Measurements from ENCODE around the gene TOGARAM1.

DNA sequence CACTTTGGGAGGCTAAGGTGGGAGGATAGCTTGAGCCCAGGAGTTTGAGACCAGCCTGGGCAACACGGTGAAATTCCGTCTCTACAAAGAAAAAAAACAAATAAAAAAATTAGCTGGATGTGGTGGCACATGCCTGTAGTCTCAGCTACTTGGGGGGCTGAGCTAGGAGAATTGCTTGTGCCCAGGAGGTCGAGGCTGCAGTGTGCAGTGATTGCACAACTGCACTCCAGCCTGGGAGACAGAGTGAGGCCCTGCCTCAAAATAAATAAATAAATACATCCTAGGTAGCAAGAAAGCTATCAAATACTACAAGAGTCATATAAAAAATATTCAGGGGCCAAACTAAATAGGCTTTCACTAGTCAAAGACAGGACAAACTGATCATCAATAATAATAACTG, 6.5 kb upstream of the TOGARAM1 start:
- TF ChIP-seq, protein P1, sequence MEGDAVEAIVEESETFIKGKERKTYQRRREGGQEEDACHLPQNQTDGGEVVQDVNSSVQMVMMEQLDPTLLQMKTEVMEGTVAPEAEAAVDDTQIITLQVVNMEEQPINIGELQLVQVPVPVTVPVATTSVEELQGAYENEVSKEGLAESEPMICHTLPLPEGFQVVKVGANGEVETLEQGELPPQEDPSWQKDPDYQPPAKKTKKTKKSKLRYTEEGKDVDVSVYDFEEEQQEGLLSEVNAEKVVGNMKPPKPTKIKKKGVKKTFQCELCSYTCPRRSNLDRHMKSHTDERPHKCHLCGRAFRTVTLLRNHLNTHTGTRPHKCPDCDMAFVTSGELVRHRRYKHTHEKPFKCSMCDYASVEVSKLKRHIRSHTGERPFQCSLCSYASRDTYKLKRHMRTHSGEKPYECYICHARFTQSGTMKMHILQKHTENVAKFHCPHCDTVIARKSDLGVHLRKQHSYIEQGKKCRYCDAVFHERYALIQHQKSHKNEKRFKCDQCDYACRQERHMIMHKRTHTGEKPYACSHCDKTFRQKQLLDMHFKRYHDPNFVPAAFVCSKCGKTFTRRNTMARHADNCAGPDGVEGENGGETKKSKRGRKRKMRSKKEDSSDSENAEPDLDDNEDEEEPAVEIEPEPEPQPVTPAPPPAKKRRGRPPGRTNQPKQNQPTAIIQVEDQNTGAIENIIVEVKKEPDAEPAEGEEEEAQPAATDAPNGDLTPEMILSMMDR (IDR thresholded peaks at IDR 0.05; ENCODE audit: insufficient read depth, low read length, poor library complexity, severe bottlenecking), result no peak
- no peak for TF ChIP-seq EZH2phosphoT487 (conservative IDR thresholded peaks at IDR 0.05; ENCODE audit: low read length)
